NCI-H2227 (cell line): ENCODE measurements around the gene CCDC187.
"Not testable (repeated sequence)": the region's sequence is repeated elsewhere in the genome, so short reads cannot be mapped to it uniquely, and the experiment has no call there.

Experiments
- DNase-seq: peaks from one replicate; lab custom pipeline; 2025; ENCODE audit not compliant: unreplicated experiment; lab: John Stamatoyannopoulos, UW

CCDC187 gene

DNA sequence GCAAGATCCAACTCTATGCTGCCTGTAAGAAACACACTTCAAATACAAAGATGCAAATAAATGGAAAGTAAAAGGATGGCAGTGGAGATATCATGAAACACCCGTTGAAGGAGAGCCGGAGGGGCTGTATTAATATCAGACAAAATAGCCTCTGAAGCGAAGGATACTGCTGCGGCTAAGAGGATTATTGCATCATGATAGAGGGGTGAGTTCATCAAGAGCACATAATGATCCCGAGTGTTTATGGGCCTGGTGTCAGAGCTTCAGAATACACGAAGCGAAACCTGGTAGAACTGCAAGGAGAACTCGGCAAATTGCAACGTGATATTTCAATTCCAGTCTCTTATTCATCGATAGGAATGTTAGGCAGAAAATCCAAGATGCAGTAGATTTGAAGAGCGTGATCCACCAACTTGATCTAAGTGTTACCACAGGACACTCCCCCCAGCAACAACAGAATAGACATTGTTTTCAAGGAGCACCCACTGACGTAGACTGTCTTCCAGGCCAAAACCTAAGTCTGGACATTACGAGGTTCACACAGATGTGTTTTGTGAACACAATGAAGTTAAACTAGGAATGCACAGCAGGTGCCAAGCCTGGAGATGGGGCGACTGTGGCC is 30.5 kb downstream of the CCDC187 start:
- DNase-seq, result no peak

- DNase-seq, result no peak
Observed at GRCh38 chr9:136270173-136270705, 33.7 kb downstream of the CCDC187 start.

GRCh38 chr9:136268735-136269134 is 35.2 kb downstream of the CCDC187 start:
- no peak for DNase-seq

DNA sequence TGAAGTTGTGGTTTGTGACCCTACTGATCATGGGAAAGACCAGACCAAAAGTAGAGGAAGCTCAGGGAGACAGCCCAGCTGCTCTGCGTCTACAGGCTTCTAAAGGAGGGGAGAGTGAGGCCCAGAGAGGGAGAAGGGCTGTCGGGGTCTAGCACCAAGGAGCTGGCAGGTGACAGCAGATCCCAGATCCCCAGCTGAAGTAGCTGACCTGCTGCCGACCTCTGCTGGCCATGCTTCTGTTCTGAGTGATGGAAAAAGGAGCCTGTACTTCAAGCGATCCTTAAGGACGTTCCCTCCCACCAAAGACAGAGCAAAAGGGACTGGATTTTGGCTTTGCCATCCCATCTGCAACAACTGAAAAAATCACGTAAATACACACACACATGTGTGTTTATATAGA is 35.6 kb downstream of the CCDC187 start:
- no peak for DNase-seq

DNA sequence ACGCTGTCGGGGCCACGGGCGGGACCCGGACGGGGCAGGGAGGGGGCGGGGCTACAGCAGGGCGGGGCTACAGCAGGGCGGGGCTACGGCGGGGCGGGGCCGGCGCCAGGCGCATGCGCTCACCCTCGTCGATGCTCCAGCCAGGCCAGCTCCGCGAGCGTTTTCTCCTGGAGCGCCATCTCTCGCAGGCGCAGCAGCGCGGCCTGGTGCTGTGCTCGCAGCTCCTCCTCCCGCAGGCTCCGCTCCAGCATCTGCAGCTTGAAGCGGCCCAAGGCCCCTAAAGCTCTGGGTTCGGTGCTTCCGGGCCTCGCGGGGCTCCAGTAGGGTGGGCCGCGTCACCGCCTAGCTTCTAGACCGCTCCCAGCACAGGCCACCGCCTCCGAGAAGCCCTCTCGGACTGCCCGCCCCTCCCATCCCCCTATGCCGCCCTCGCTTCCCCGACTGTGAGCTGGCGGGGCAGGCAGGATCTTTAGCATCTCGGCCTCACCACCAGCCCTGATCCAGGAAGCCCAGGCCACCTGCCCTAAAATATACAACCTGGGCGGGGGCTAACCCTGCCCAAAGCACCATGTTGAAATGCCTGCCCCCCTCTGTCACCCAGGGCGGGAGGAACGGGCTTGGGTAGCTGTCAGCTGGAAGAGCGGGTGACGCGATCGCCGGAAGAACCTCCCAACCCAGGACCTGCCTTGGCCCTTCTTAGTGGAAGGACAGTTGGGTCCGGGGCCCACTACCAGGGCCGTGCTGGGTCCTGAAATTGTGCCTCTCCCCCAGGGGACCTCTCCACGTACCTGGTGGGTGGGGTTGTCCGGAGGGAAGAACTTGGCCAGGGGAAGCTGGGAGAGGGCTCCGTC is 36.4 kb downstream of the CCDC187 start:
- DNase-seq, result no peak

DNA sequence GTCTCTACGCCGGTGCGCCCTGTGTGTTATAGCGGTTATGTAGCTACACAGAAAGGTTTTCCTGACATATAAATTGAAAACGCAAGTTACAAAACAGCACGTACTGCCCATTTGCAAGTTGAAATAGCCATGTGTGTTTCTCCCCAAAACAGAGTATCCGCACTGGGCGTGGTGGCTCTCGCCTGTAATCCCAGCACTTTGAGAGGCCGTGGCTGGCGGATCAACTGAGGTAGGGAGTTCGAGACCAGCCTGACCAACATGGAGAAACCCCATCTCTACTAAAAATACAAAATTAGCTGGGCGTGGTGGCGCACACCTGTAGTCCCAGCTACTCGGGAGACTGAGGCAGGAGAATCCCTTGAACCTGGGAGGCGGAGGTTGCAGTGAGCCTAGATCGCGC is 37.3 kb downstream of the CCDC187 start:
- not testable (repeated sequence) for DNase-seq

DNA sequence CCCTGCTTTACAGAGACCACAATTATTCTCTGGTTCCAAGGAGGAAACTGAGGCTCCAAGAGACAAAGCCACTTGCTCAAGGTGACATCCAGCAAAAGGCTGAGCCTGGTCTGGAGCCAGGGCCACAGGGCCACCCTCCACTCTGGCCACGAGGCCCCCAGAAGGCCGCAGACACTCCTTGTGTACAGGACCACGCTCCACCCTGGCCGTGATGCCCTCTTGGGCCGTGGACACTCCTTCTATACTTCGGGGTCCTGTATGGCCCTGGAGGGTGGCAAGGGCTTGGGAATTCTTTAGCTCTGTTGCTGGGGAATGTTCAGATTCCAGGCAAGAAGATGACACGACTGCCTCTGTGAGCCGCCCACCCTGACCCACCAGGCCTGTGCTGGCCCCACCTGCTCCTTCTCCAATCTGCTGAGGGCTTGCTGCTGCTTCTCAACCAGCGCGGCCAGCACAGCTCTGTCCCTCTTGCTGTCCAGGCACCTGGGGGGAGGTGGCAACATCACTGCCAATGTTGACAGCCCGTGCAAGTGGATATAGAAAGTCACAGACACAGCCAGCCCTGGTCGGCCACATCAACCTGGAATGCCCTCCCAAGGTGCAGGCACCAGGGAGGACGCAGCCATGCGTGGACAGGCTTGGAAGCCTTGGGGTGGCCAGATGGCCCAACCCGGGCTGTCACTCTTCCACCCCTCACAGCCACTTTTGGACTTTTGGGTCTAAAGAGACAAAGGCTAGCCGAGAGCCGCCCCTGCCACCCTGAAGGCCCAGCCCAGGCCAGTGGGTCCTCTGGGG is 38.1 kb downstream of the CCDC187 start:
- no peak for DNase-seq

DNA sequence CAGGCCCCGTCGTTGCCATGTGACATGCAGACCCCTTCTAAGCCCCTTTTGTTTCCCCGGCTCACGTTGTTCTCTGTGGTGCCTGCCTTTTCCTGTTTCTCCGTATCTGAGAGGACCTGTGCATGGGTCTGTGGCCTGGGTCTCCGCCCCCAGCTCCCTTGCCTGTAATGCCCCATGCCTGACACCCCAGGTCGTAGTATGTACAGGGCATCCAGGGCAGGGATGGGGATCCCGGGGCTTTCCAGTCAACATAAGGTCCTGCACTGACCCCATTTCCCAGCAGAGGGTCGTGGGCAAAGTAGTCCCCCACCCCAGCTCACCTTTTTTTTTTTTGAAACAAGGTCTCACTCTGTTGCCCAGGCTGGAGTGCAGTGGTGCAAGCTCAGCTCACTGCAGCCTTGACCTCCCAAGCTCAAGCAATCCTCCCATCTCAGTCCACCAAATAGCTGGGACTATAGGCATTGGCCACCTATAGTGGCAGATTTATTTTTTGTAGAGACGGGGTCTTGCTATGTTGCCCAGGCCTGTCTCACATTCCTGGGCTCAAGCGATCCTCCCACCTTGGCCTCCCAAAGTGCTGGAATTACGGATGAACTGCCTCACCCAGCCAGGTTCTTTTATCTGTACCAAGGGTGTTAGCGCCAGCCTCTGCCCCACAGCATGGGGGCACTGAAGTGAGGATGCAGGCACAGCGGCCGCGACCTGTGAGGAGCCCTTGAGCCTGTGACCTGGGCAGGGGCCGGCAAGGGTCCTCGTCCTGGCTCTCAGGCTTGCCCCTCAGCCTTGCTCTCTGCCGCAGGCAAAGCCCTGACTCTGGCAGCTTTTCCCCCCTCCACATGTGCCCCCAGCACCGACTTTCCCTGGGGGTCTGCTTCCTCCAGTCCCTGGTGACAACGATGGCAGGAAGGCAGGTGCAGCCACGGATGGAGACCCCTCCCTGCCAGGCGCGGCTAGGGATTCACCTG is 39.2 kb downstream of the CCDC187 start:
- no peak for DNase-seq

DNA sequence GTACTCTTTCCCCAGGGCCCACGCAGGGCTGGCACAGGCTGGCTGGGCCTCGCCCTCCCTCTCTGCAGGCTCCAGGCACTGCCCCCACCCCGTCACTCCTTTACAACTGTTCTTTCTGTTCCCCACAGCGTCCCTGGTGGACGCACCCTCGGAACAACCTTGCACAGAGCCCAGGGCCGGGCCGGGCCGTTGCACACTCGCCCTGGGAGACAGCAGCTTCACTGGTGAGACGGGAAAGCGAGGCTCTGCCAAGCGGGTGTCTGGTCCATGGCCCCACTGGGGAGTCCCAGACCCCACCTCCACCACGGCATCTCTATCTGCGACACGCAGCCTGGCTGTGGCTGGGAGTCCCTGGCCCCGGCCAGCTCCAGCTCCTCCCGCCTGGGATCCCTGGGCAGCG is 39.9 kb downstream of the CCDC187 start:
- no peak for DNase-seq

DNA sequence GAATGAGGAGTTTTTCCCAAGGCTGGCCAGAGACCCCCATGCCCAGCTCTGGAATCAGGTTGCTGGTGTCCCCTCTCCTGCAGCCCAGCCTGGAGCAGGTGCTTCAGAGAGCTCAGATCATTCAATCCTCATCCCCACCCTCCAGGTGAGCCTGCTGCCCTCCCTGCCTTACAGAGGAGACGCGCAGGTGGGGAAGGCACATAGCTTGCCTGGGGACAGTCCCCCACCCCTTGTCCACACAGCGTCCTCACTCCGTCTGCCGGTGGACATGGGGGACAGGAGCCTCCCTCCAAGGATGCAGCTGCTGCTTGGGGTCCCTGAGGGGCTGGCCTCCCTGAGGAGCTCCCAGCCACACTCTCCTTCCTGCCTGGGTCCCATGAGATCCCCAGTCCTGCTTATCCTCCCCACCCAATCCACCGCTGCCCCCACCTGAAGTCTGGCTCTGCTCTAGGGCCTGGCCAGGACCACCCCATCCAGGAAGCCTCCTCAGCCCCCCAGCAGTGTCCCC is 41.2 kb downstream of the CCDC187 start:
- no peak for DNase-seq

DNA sequence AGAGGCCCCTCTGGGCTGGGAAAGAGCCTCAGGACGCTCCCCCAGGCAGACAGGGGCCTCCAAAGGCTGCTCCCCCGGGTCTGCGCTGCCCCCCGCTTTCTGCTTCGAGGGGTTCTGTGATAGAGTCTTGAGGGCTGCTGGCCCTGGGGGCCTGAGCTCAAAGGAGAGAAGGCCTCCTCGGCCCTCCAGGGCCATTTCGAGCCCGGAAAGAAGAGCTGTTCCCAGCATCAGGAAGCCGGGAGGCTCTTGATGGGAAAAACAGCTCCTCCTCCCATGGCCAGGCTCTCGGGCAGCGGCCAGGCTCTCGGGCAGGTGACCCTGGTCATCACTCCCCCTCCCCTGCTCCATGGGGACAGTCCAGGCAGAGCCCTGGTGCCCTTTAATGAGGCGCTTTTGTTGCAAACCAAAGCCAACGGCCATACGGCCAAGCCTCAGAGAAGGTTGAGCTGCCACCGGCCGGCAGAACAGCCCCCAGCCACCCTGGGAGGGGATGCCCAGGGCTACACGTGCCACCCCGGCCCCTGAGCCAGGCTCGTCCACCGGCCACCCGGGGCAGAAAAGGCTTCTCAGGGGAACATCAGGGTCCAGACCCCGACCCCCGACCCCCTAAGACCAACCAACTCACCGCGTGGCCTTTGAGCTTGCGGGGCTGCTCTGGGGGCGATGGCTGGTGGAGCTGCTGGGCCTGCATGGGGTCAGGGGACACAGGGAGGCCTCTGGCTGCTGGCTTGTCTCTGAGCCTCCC is 42.0 kb downstream of the CCDC187 start:
- DNase-seq, result no peak

- DNase-seq, result no peak
Observed at GRCh38 chr9:136260936-136261472, 42.9 kb downstream of the CCDC187 start.

- DNase-seq, result no peak
Observed at GRCh38 chr9:136260521-136260920, 43.4 kb downstream of the CCDC187 start.

DNA sequence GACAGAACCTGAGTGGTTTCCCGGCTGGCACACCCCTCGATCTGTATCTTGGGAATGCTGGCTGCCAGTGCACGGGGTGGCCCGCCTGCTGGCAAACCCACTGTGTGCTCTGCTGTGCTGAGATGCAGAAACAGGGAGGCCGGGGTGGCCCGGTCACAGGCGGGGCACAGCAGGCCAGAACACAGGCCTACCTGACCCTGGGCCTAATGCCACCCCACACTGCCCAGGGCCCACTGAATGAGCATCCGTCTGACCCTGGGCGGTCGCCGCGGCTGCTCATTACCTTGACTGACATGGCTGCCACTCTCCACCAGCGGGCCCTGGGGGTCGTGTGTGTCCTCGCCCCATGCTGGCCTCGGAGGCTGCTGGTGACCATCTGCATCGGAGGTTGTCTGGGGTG is 44.1 kb downstream of the CCDC187 start:
- DNase-seq, result no peak

GRCh38 chr9:136259517-136259813 is 44.4 kb downstream of the CCDC187 start:
- no peak for DNase-seq

- DNase-seq, result no peak
Observed at GRCh38 chr9:136258786-136259516, 44.9 kb downstream of the CCDC187 start.

DNA sequence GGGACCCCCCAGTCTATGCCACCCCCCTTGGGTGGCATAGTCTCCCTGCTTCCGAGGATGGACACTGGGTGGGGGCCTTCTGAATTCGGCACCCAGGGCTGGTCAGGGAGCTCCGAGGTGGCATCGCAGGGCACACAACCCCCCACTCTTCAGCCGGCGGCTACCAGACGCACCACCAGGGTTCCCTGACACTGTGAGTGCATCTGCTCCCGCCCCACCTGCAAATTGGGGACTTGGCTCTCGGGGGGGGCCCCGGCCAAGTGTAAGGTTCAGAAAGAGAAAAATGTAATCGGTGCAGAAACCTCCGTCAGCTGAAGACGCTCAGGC is 45.6 kb downstream of the CCDC187 start:
- no peak for DNase-seq

DNA sequence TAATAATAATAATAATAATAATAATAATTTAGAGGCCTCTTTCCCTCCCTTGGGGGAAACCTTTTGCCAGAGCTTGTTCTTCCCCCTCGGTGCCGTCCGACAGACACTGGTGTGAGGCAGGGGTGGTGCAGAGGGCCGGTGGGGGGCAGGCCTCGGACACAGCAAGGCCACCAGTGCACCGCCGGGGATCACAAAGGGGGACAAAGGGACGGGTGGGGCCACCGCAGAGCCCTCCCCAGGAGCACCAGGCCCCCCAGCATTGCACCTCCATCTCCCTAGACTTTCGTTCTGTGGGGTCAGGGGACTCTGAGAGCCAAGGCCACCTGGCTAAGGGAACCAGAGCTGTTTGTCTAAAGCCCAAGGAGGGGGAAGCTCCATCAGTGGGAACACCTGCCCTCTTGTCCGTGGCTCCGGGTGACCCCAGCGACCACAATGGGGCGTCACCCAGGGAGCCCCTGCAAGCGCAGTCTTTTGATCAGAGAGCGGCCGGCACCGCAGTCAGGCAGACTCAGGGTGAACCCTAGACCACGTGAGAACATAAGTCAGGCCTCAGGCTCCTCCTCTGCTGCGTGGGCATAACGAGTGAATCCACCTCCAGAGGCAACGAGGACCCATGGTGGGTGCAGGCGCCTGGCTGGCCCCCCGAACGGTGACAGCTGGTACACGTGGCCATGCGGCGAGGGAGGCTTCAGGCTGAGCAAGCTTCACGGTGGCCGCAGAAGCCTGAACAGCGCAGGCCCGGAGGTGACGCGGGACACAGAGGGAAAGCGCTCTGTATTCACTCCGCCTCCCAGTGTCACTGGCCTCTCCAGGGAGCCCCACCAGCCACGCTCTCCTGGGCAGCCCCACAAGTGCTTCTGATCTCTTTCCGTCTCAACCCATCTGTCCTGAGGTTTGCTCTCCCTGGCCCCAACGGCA is 46.3 kb downstream of the CCDC187 start:
- no peak for DNase-seq
